HL-60/S4 (cell line): ENCODE measurements around the gene KNDC1.
"Not testable (repeated sequence)": the region's sequence is repeated elsewhere in the genome, so short reads cannot be mapped to it uniquely, and the experiment has no call there.

Experiments
- in situ Hi-C: fragments of 300-500 bp; cut with MboI; formaldehyde crosslinking; loops from 2 replicates; pipeline ENCODE4 v1.14.3; 2022; ENCODE audit warnings: low sequenced_read_pairs

The KNDC1 gene

DNA sequence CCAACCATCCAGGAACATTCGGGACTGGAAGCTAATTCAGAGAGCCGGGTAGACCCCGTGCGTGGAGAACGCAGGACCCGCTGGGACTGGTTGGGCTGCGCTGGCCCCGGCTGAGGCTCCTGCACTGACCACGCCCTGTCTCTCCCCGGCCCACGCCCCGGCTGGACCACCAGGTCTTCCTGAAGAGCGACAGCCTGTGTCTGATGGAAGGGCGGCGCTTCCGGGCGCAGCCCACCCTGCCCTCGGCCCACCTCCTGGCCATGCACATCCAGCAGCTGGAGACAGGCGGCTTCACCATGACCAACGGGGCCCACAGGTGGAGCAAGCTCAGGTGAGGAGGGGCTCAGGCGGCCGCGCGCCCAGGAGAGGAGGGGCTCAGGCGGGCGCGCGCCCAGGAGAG, 59.8 kb downstream of the KNDC1 start:
- in situ Hi-C loops = no loop called here

DNA sequence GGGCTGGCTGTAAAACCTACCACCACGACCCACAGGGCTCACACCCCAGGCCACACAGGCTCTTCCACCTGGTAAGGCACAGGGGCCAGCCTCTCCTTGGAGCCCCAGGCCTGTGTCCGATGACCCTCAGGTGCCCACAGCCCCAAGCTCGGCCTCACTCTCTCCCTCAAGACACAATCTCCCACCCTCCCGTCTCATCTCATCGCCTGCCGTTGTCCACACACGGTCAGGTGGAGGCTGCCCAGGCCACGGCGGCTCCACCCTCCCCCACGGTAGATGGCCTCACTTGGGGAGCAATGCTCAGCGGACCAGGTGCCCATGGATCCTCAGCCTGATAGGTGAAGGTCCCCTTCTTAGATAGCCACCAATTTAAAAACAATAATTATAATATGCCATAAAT, 61.3 kb downstream of the KNDC1 start:
- in situ Hi-C loops = no loop called here

DNA sequence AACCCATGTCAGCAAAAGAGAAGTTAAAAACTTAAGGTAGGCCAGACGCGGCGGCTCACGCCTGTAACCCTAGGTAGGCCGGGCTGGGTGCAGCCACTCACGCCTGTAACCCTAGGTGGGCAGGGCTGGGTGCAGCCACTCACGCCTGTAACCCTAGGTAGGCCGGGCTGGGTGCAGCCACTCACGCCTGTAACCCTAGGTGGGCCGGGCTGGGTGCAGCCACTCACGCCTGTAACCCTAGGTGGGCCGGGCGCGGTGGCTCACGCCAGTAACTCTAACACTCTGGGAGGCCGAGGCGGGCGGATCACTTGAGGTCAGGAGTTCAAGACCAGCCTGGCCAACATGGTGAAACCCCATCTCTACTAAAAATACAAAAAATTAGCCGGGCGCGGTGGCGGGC, 61.7 kb downstream of the KNDC1 start:
- in situ Hi-C loops = not testable (repeated sequence)

DNA sequence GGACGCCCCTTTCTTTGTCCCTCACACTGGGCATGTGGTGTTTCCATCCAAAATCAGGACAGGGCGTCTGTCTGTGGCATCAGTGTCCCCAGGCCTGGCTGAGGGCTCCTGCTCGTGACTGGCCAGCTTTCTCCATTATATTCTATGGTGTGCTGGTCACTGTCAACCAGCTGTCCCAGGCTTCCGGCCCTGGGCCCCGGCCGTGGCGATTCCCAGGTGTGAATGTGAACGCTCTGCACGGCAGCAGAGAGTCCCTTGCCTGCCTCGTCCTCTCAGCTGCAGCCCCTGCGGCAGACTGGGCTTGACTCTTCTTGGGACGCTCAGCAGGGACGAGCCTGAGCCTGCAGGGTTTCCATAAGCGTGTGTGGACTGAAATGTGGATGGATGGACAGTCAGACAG, 64.1 kb downstream of the KNDC1 start:
- in situ Hi-C loops = no loop called here

DNA sequence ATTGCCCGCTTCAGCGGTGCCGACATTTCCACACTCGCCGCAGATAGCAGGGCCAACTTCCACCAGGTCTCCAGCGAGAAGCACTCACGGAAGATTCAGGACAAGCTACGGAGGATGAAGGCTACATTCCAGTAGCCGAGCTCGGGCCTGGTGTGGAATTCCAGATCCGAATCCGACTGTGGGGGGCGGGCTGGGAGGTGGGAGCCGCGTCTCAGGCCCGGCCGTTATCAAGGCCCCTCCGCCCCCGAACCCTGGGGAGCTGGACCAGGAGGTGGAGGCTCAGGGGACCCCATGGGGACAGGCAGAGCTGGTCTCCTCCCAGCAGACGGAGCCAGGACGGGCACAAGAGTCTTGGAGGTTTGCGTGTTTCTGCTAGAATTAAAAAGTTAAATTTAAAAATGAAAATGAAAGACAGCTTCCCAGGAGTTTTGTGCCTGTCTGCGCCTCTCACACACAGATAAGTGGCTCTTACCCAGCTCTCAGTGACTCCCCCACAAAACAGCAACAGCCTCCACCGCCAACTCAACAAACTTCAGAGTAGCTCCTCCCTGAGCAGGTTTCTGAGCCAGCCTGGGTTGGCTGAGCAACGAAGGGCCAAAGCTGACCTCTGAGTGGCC, 64.8 kb downstream of the KNDC1 start:
- in situ Hi-C loops = no loop called here

DNA sequence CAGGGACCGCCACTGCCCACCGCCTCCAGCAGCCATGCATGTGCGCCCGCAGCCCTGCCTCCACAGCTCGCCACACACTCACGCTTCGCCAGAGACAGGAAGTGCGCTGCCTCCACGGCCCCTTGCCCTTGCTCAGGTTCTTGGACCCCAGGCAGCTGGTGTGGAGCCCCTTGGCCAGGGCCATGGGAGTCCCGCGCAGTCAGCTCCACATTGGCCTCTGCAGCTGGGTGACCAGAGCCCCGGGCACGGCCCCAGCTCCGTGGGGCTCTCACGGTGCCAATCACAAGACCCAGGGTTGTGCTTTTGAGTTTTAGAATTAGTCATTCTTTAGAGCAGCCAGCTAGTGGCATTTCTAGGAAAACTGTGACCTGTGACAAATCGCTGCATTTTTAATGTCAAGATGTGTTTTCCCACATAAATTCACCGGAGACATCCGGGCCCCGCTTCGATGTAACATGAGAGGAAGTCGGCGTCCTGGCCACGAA, 65.7 kb downstream of the KNDC1 start:
- in situ Hi-C loops = no loop called here

DNA sequence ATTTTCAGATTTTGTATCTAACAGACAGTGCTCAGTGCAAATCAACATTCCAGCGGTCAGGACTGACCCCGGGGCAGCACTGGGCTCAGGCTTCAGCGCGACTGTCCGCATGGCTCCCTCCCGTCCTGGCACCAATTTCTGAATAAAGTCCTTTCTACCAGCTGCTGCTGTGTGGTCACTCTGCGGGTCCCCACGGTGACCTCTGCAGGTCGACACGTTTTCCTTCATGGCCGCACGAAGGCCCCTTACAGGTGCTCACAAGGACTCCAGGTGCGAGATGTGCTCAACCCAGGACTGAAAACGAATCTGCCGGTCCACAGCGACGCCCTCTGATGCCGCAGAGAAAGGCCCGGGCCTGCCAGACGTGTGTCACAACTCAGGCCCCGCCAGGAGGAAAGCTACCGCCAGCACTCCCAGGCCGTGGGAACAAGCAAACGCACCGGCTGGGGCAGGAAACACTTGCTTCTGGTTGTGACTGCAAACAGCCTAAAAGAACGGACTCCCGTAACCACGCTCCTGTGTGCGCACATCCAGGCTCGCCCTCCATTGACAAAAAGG, 66.3 kb downstream of the KNDC1 start:
- in situ Hi-C loops = no loop called here

DNA sequence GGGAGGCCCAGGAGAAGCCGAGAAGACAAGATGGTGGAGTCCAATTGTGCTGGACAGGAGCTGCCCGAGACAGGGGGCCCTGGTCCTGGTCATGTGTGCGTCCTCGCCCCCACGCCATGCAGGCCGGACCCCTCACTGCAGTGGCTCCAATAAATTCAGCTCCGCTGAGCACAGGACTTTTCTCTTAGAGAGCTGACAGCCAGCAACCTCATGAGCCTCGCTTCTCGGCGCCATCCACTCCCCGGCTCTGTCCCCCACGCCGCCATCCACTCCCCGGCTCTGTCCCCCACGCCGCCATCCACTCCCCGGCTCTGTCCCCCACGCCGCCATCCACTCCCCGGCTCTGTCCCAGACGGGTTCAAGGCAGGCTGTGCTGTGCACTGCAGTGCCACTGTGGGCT, 67.2 kb downstream of the KNDC1 start:
- in situ Hi-C loops = no loop called here

DNA sequence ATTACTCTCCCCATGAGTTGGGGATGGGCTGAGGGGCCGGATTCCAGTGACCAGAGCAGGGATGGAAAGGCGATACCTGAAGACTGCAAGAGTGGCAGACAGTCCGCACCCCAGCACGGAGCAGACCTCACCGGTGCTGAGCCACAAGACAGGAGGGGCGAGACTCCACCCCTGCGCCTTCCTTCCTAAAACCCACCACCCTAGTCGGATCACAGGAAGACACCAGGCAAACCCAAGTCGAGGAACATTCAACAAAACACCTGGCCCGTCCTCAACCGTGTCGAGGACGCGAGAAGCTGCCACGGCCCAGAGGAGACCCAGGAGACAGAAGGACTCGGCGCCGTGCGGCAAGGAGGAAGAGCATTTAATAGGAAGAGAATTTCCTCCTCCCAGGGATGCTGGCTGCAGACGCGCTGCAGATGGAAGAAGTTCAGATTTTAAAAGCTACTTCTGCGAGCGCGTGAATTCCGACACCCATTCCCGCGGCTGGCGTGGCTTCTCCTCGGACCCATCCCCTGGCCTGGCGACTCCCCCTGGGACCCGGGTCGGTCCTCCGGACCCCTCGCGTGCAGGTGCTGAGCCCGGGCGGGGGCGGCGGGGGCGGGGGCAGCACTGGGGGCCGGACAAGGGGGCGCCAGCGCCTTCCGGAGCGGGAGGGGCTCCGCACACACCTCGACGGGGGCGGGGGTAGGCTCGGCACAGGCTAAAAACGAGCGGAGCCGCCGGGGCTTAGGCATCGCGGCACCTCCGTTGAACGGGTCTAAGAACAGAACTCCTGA, 69.4 kb downstream of the KNDC1 start:
- in situ Hi-C loops = no loop called here

DNA sequence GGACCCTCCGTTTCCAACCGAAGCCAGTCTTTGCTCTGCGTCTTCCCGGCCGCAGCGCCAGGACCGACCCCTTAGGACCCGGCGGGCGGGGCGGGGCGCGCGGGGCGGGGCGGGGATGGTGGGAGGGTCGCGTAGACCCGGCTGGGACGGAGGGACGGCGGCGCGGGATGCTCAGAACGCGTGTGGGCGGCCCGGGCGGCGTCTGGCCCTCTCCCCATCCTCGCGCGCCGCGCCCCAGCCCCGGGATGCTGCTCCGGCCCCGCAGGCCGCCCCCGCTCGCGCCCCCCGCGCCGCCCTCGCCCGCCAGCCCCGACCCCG, 70.0 kb downstream of the KNDC1 start, which contains the start of gene UTF1:
Gene UTF1 (plus strand): TSS at position 174 of the 318 bp plus-strand sequence. CDS start 72 bp downstream, at position 246.
- in situ Hi-C loops = no loop called here

DNA sequence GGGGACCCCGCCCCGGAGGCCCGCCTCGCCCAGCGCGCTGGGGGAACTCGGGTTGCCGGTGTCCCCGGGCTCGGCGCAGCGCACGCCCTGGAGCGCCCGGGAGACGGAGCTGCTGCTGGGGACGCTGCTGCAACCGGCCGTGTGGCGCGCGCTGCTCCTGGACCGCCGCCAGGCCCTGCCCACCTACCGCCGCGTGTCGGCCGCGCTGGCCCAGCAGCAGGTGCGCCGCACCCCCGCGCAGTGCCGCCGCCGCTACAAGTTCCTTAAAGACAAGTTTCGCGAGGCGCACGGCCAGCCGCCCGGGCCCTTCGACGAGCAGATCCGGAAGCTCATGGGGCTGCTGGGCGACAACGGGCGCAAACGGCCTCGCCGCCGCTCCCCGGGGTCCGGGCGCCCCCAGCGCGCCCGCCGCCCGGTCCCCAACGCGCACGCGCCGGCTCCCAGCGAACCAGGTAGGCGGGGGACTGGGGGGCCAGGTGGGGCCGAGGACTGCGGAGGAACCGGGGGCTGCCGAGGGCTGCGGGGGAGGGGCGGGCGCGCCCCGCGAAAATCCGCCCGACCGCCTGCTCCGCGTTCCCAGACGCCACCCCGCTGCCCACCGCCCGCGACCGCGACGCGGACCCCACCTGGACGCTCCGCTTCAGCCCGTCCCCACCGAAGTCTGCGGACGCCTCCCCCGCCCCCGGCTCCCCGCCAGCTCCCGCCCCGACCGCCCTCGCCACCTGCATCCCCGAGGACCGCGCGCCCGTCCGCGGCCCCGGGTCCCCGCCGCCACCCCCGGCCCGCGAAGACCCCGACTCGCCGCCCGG, 70.6 kb downstream of the KNDC1 start:
- in situ Hi-C loops = no loop called here

DNA sequence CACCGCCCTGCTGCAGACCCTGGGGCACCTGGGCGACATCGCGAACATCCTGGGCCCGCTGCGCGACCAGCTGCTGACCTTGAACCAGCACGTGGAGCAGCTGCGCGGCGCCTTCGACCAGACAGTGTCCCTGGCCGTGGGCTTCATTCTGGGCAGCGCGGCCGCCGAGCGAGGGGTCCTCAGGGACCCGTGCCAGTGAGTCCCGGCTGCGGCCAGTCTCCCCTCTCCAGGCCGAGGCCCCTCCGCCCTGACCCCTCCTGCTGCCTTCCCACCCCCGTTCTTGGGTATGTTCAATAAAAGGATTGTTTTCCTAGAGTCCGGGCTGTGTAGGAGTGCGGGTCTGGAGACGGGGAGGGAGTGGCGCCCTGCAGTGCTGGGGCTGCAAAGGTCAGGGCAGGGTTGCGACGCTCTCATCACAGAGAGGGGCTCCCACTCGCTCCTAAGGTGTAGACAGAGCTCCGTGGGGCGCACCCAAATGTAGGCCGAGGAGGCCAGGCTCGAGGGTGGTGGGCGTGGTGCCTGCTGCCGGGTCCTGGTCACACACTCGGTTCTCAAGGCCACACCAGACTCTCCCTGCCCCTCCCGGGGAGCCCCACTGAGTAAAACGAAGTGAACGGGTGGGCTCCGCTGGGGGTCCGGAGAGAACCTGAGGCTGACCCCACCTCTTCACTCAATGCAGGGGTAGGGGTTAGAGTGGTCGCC, 71.4 kb downstream of the KNDC1 start:
- in situ Hi-C loops = no loop called here

DNA sequence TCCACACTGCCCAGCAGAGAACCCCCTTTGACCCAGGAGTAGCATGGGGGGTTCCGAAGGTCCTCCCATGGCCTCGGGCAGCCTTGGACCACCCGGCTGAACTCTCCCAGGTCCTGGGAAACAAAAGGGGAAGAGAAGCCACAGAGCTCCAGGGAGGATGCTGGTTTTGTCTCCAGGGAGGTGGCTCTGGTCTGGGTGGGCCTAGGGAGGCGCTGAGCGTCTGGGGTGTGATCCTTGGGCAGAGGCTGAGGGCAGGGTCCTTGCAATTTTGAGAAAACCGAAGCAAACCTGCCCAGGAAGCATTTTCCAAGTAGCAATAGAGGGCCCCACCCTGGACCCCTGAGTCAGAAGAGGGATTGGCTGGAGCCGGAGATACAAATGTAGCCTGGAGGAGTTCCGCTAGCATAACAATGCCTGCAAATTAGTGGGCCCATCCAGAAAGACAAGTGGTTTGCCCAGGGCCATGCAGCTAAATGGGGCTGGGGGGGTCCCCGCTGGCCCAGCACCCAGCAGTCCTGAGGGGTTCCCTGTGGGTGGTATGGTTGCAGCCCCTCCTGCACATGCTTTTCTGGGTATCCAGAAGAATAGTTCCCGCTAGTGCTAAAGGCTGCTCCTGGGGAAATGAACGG, 72.0 kb downstream of the KNDC1 start:
- in situ Hi-C loops = no loop called here

DNA sequence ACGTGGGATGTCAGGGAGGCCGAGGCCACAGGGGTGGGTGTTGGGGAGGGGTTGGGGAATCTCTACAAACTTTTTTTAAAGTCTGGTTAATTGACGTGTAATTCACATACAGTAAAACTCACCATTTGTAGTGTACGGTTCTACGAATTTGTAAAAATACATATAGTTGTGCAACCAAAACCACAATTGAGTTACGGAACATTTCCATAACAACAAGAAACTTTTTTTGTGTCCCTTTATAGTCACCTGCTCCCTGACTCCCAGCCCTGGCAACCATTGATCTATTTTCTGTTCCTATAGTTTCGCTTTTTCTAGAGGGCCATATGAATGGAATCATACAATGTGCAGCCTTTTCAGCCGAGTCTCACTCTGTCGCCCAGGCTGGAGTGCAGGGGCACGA, 74.8 kb downstream of the KNDC1 start:
- in situ Hi-C loops = not testable (repeated sequence)

DNA sequence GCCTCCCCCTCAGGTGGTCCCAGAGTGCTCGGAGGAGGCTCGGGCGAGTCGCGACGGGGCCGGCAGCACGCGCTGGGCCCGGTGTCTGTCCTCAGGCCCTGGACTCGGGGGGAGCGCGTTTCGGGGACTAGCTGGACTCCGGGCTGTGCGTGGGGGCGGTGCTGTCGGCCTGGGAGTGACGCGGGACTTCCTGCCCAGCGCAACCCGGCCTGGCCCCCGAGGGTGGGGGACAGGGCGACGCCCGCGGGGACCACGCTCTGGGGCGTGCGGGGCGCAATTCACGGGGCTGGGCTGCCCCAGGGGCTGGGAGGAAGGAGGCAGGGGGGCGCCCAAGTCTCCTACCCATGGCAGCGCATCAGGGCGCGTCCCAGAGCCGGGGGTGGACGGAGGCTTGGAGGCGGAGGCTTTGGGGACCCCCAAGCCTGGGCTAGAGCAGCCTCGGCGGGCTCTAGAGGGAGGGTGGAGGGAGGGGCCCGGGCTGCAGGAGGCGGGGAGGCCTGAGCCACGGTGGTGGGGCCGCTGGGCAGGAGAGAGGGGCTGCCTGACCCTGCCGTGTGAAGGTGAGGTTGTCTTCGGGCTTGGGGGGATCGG, 75.3 kb downstream of the KNDC1 start:
- in situ Hi-C loops = no loop called here

DNA sequence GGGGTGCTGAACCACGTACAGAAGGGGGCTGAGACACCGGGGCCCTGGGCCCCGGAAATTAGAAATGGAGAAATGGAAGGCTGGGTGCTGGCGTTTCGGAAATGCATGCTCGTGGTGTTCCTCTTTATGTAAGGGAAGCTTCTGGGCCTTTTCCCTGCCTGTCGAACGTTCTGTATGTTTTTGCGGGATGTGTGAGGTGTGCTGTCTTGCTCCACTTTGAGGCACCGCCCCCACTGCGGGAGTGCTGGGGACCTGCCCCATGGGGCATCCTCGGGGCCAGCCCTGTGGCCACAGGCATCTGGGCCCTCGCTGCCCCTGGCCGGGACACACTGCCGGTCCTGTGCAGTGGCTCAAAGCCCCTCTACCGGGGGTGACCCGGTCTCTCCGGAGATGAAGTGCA, 75.9 kb downstream of the KNDC1 start:
- in situ Hi-C loops = no loop called here

DNA sequence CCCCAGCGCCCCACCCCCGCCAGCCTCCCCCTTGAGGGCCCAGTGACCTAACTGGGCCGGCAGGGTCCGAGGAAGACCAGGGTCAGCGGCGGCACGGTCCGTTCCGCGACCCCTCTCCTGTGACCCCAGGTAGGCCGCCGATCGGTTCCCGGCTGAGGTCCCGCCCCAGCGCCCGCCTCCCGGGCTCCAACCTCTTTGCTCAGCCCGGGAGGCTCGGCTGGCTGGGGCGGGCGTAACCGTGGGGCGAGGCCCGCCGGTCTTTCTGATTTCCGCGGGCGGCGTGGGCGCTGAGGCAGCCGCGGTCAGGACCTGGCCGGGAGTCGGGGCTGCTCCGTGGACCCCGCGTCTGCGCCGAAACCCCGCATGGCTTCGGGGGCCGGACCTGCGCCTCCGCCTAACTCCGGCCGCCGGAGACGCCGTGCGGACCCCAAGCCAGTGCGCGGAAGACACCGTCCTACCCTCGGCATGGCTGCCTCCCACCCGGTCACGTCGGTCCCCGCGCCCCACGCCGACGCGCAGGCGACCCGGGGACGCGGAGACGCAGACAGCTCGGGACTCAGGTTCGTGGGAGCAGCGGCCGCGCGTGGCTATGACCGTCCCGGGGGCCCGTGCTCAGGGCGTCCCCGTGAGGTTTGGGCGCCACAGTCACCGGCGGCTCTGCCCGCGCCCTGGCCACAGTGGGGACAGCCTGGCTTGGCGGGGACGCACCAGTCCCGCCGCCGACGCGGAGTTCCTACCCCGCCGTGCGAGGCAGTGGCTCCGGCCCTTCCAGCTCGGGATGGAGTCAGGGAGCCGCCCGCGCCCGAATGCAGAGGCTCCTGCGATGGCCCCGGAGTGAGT, 76.6 kb downstream of the KNDC1 start:
- in situ Hi-C loops = no loop called here

DNA sequence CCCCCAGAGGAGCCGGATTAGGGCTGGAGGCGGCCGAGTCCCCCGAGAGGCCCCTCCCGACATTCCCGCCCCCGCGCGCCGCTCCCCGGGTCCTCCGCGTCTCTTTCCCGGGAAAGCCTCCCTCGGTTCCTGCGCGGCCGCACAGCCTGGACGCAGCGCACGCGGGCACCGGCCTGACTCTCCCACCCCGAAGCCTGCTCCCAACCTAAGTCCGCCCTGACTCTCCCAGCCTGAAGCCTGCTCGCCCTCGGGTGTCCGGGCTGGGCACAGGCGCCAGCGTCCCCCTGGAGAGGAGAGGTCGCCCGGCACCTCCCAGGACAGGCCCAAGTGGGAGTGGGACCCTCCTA, 77.2 kb downstream of the KNDC1 start:
- in situ Hi-C loops = no loop called here
